Esophagus squamous epithelium (tissue), 4 donors: ENCODE results near the gene XCR1.

ENCODE experiments used
- POLR2A ChIP-seq, 4 donors: fragments of 450-650 bp; IDR thresholded peaks; one replicate each; pipeline ENCODE4 v1.6.1; 2017; ENCODE audit warnings: antibody characterized with exemption in 4 of 4, mild to moderate bottlenecking in 4 of 4, moderate library complexity in 3 of 4
- TF ChIP-seq, protein P1 (sequence below), 6 experiments: fragments of 450-650 bp in 4 of 6; fragments of 200-600 bp in 2 of 6; sonication (generic) in 2 of 6; IDR thresholded peaks; one replicate each; pipeline ENCODE4 v1.5.1; 2016 to 2019; ENCODE audit warnings: antibody characterized with exemption in 6 of 6, mild to moderate bottlenecking in 4 of 6, moderate library complexity in 4 of 6

DNA sequence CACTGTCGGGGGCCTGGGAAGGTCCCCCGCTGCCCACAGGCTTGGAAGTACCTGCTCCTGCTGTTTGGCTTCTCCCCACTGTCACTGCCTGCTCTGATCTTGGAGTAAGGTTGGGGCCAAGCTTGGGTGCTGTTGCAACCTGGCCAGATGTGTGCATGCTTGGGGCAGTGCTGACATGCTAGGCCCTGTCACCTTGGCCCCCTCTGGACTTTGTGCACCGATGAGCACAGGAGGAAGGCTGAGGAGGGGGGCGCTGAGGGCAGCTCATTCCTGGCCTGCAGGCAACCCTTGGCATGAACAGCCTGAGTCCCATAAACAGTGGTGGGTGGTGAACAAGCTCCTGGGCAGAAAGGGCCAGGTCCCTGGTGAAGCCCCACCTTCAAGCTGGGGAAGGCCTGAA is 4.0 kb upstream of the XCR1 start:
- TF ChIP-seq, protein P1, sequence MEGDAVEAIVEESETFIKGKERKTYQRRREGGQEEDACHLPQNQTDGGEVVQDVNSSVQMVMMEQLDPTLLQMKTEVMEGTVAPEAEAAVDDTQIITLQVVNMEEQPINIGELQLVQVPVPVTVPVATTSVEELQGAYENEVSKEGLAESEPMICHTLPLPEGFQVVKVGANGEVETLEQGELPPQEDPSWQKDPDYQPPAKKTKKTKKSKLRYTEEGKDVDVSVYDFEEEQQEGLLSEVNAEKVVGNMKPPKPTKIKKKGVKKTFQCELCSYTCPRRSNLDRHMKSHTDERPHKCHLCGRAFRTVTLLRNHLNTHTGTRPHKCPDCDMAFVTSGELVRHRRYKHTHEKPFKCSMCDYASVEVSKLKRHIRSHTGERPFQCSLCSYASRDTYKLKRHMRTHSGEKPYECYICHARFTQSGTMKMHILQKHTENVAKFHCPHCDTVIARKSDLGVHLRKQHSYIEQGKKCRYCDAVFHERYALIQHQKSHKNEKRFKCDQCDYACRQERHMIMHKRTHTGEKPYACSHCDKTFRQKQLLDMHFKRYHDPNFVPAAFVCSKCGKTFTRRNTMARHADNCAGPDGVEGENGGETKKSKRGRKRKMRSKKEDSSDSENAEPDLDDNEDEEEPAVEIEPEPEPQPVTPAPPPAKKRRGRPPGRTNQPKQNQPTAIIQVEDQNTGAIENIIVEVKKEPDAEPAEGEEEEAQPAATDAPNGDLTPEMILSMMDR (IDR thresholded peaks at IDR 0.05): no peak
- TF ChIP-seq POLR2A (IDR thresholded peaks at IDR 0.05): no peak
